GM21390 (cell line): ENCODE results near the gene AIP.
"Not testable (repeated sequence)": the region's sequence is repeated elsewhere in the genome, so short reads cannot be mapped to it uniquely, and the experiment has no call there.

Experiments used
- ATAC-seq: cut with Tn5 transposase; IDR thresholded peaks from one replicate; pipeline ENCODE4 v1.9.1; 2021; ENCODE audit not compliant: unreplicated experiment

Gene AIP

GRCh38 chr11:67448220-67448609 lies 34.6 kb upstream of the AIP start:
- ATAC-seq: no peak

- ATAC-seq: no peak
Measured at GRCh38 chr11:67449116-67449844, 33.5 kb upstream of the AIP start.

GRCh38 chr11:67450796-67451657 lies 31.8 kb upstream of the AIP start:
- ATAC-seq: no peak

- no peak for ATAC-seq
Measured at GRCh38 chr11:67451658-67451976, 31.2 kb upstream of the AIP start.

- no peak for ATAC-seq
Measured at GRCh38 chr11:67452141-67452952, 30.5 kb upstream of the AIP start, which contains the start of gene GPR152. Gene GPR152, minus strand, starts transcription at chr11:67452729. Its CDS starts 5 bp downstream, at chr11:67452724.

- no peak for ATAC-seq
Measured at GRCh38 chr11:67453816-67454732, 28.8 kb upstream of the AIP start.

- ATAC-seq: no peak
Measured at GRCh38 chr11:67455054-67455453, 27.8 kb upstream of the AIP start, which contains the start of gene CABP4. Gene CABP4, plus strand, starts transcription at chr11:67455354. Its CDS starts 70 bp downstream, at chr11:67455424.

- no peak for ATAC-seq
Measured at GRCh38 chr11:67456068-67456705, 26.6 kb upstream of the AIP start.

- no peak for ATAC-seq
Measured at GRCh38 chr11:67457453-67457852, 25.4 kb upstream of the AIP start.

- ATAC-seq: no peak
Measured at GRCh38 chr11:67458266-67458665, 24.6 kb upstream of the AIP start.

GRCh38 chr11:67463186-67463585 lies 19.6 kb upstream of the AIP start:
- no peak for ATAC-seq

- ATAC-seq: no peak
Measured at GRCh38 chr11:67463680-67464410, 19.0 kb upstream of the AIP start.

GRCh38 chr11:67464411-67465188 lies 18.2 kb upstream of the AIP start:
- ATAC-seq: no peak

GRCh38 chr11:67465189-67465510 lies 17.7 kb upstream of the AIP start:
- no peak for ATAC-seq

- ATAC-seq: not testable (repeated sequence)
Measured at GRCh38 chr11:67465530-67465929, 17.3 kb upstream of the AIP start.

GRCh38 chr11:67466367-67466766 lies 16.5 kb upstream of the AIP start:
- no peak for ATAC-seq

GRCh38 chr11:67466962-67467771 lies 15.7 kb upstream of the AIP start:
- no peak for ATAC-seq

GRCh38 chr11:67468056-67468455 lies 14.8 kb upstream of the AIP start:
- ATAC-seq: no peak
